ENCODE data around the gene ARHGAP24.
"Not testable (repeated sequence)": the region's sequence is repeated elsewhere in the genome, so short reads cannot be mapped to it uniquely, and the experiment has no call there.

ARHGAP24 gene

GRCh38 chr4:85968945-85969819, 494.2 kb downstream of the ARHGAP24 start:
- DNase-seq = peak; percentile 85

GRCh38 chr4:85970535-85970934, 495.6 kb downstream of the ARHGAP24 start:
- no peak for DNase-seq

GRCh38 chr4:85979276-85979675, 504.3 kb downstream of the ARHGAP24 start:
- no peak for DNase-seq

GRCh38 chr4:85986266-85986665, 511.3 kb downstream of the ARHGAP24 start:
- DNase-seq = no peak

- no peak for DNase-seq
These were observed 518.7 kb downstream of the ARHGAP24 start for GRCh38 chr4:85993641-85994040.

- DNase-seq = no peak
These were observed 519.6 kb downstream of the ARHGAP24 start for GRCh38 chr4:85994576-85994975.

- no peak for DNase-seq
These were observed 520.4 kb downstream of the ARHGAP24 start for GRCh38 chr4:85995361-85995760.

- no peak for DNase-seq
These were observed 526.6 kb downstream of the ARHGAP24 start for GRCh38 chr4:86001591-86001990.

GRCh38 chr4:86004030-86004429, 529.1 kb downstream of the ARHGAP24 start:
- DNase-seq = no peak

- no peak for DNase-seq
These were observed 531.1 kb downstream of the ARHGAP24 start for GRCh38 chr4:86006057-86006456.

- DNase-seq = no peak
These were observed 532.1 kb downstream of the ARHGAP24 start for GRCh38 chr4:86007042-86007441.

- peak; percentile 85 for DNase-seq
These were observed 536.2 kb downstream of the ARHGAP24 start for GRCh38 chr4:86011117-86011516.

GRCh38 chr4:86013621-86014020, 538.7 kb downstream of the ARHGAP24 start:
- DNase-seq = peak; percentile 7

GRCh38 chr4:86014599-86014998, 539.6 kb downstream of the ARHGAP24 start:
- no peak for DNase-seq

- DNase-seq = peak; percentile 35
These were observed 540.7 kb downstream of the ARHGAP24 start for GRCh38 chr4:86015412-86016350.

- DNase-seq = no peak
These were observed 544.4 kb downstream of the ARHGAP24 start for GRCh38 chr4:86019362-86019761.

- DNase-seq = no peak
These were observed 545.0 kb downstream of the ARHGAP24 start for GRCh38 chr4:86019906-86020305.

- not testable (repeated sequence) for DNase-seq
These were observed 546.7 kb downstream of the ARHGAP24 start for GRCh38 chr4:86021671-86022070.

- DNase-seq = no peak
These were observed 551.8 kb downstream of the ARHGAP24 start for GRCh38 chr4:86026720-86027119.

GRCh38 chr4:86031927-86032326, 557.0 kb downstream of the ARHGAP24 start:
- no peak for DNase-seq

GRCh38 chr4:86032476-86033022, 557.6 kb downstream of the ARHGAP24 start:
- DNase-seq = peak; percentile 67

GRCh38 chr4:86033171-86033570, 558.2 kb downstream of the ARHGAP24 start:
- DNase-seq = no peak

GRCh38 chr4:86034616-86035015, 559.7 kb downstream of the ARHGAP24 start:
- no peak for DNase-seq
